Panc1 (cell line): ENCODE measurements around the gene CNTN1.

Experiments
- POLR2AphosphoS5 ChIP-seq: IDR thresholded peaks from 2 replicates; pipeline ENCODE4 v1.6.1; 2012; ENCODE audit warnings: mild to moderate bottlenecking, low read depth, low read length, moderate library complexity
- SIN3A ChIP-seq: IDR thresholded peaks from 2 replicates; pipeline ENCODE4 v1.6.1; 2012; ENCODE audit warnings: low read depth, mild to moderate bottlenecking, low read length, moderate library complexity, borderline replicate concordance; ENCODE audit not compliant: insufficient read depth
- TCF7L2 ChIP-seq: IDR thresholded peaks from 2 replicates; pipeline ENCODE4 v1.6.1; 2011; ENCODE audit warnings: mild to moderate bottlenecking, low read depth, low read length, inconsistent platforms
- TF ChIP-seq, protein P1 (sequence below), 2 experiments: IDR thresholded peaks; 2 replicates each; pipeline ENCODE4 v1.6.1; 2011 to 2012; ENCODE audit warnings: low read depth in 2 of 2, control low read depth in 1 of 2, low read length in 1 of 2, mild to moderate bottlenecking in 1 of 2, moderate library complexity in 1 of 2; ENCODE audit not compliant: insufficient read depth in 1 of 2
- TF ChIP-seq, protein P2 (sequence below): fragments of 450-650 bp; IDR thresholded peaks from 2 replicates; pipeline ENCODE4 v1.5.1; 2017; ENCODE audit warnings: mild to moderate bottlenecking

DNA sequence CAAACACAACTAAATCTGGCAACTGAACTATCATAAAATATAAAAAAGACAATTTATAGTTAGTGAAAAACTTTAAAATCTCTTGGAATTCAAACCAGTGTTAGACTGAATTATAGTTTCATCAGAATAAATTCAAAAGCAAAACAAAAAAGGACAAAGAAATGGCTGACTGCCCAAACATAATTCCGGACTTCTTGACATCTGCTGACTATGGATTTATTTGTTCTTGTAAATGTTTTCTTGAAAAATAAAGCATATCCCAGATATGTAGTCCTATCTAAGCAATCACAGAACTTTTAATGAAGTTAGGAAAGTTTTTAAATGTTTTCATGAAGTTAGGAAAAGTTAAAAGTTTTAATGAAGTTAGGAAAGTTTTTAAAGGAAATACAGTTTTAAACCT lies 45.8 kb upstream of the CNTN1 start:
- TF ChIP-seq TCF7L2 (no peak), POLR2AphosphoS5 (no peak), SIN3A (no peak)
- TF ChIP-seq, protein P1, sequence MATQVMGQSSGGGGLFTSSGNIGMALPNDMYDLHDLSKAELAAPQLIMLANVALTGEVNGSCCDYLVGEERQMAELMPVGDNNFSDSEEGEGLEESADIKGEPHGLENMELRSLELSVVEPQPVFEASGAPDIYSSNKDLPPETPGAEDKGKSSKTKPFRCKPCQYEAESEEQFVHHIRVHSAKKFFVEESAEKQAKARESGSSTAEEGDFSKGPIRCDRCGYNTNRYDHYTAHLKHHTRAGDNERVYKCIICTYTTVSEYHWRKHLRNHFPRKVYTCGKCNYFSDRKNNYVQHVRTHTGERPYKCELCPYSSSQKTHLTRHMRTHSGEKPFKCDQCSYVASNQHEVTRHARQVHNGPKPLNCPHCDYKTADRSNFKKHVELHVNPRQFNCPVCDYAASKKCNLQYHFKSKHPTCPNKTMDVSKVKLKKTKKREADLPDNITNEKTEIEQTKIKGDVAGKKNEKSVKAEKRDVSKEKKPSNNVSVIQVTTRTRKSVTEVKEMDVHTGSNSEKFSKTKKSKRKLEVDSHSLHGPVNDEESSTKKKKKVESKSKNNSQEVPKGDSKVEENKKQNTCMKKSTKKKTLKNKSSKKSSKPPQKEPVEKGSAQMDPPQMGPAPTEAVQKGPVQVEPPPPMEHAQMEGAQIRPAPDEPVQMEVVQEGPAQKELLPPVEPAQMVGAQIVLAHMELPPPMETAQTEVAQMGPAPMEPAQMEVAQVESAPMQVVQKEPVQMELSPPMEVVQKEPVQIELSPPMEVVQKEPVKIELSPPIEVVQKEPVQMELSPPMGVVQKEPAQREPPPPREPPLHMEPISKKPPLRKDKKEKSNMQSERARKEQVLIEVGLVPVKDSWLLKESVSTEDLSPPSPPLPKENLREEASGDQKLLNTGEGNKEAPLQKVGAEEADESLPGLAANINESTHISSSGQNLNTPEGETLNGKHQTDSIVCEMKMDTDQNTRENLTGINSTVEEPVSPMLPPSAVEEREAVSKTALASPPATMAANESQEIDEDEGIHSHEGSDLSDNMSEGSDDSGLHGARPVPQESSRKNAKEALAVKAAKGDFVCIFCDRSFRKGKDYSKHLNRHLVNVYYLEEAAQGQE (IDR thresholded peaks at IDR 0.05; ENCODE audit: insufficient read depth in 1 of 2, low read depth in 2 of 2, low read length in 1 of 2), result no peak
- TF ChIP-seq, protein P2, sequence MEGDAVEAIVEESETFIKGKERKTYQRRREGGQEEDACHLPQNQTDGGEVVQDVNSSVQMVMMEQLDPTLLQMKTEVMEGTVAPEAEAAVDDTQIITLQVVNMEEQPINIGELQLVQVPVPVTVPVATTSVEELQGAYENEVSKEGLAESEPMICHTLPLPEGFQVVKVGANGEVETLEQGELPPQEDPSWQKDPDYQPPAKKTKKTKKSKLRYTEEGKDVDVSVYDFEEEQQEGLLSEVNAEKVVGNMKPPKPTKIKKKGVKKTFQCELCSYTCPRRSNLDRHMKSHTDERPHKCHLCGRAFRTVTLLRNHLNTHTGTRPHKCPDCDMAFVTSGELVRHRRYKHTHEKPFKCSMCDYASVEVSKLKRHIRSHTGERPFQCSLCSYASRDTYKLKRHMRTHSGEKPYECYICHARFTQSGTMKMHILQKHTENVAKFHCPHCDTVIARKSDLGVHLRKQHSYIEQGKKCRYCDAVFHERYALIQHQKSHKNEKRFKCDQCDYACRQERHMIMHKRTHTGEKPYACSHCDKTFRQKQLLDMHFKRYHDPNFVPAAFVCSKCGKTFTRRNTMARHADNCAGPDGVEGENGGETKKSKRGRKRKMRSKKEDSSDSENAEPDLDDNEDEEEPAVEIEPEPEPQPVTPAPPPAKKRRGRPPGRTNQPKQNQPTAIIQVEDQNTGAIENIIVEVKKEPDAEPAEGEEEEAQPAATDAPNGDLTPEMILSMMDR, result no peak
